HG03095 (cell line): ENCODE measurements around the gene GSDMA.
"Not testable (repeated sequence)": the region's sequence is repeated elsewhere in the genome, so short reads cannot be mapped to it uniquely, and the experiment has no call there.

Experiments used
- ATAC-seq: cut with Tn5 transposase; IDR thresholded peaks from one replicate; pipeline ENCODE4 v1.9.1; 2021; ENCODE audit warnings: moderate library complexity; ENCODE audit not compliant: unreplicated experiment

Gene GSDMA

DNA sequence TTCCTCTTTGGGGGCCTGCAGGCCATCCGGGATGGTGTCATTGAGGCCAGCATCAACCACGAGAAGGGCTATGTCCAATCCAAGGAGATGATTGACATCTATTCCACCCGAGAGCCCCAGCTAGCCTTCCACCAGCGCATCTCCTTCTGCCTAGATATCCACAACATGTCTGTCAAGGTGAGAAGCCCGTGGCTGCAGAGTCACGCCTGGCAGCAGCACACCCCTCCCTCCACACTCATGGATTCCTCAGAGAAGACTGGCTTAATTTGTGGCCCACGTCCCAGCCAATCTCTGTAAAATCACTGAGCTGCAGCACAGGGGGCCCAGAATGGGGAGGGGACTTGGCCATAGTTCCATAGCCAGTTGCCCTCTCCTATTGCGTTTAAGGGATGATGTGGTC lies 33.4 kb downstream of the GSDMA start:
- ATAC-seq = no peak

GRCh38 chr17:39996800-39997199 lies 34.0 kb downstream of the GSDMA start:
- no peak for ATAC-seq

DNA sequence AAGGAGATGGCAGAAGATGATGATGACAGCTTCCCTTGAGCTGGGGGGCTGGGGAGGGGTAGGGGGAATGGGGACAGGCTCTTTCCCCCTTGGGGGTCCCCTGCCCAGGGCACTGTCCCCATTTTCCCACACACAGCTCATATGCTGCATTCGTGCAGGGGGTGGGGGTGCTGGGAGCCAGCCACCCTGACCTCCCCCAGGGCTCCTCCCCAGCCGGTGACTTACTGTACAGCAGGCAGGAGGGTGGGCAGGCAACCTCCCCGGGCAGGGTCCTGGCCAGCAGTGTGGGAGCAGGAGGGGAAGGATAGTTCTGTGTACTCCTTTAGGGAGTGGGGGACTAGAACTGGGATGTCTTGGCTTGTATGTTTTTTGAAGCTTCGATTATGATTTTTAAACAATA lies 34.7 kb downstream of the GSDMA start:
- ATAC-seq = no peak

GRCh38 chr17:39999067-39999466 lies 36.3 kb downstream of the GSDMA start:
- ATAC-seq = no peak

- ATAC-seq = no peak
These were observed 37.4 kb downstream of the GSDMA start for GRCh38 chr17:40000161-40000560.

- ATAC-seq = not testable (repeated sequence)
These were observed 38.5 kb downstream of the GSDMA start for GRCh38 chr17:40001335-40001734.

DNA sequence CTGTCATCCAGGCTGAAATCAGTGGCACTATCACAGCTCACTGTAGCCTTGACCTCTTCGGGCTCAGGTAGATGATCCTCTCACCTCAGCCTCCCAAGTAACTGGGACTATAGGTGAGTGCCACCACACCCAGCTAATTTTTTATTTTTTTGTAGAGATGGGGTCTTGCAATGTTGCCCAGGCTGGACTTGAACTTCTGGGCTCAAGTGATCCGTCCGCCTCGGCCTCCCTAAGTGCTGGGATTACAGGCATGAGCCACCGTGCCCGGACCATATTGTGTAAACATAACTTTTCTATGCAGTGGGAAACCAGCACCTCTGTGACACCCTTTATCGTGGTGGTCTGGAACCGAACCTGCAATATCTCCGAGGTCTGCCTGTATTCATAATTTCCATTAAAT lies 41.3 kb downstream of the GSDMA start:
- no peak for ATAC-seq

DNA sequence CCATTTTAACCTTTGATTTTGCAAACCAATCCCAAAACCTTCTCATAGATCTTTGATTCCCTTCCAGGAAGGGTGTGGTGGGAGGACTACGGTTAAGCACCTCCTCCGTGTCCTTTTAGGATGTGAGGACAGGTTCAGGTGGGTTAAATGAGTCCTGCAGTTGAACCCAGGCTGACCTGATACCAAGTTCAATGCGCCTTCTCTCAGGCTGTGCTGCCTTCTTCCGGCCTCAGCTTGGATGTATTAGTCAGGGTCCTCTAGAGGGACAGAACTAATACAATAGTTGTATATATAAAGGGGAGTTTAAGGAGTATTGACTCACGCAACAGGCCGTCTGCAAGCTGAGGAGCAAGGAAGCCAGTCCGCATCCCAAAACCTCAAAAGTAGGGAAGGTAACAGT lies 41.9 kb downstream of the GSDMA start:
- ATAC-seq = no peak

DNA sequence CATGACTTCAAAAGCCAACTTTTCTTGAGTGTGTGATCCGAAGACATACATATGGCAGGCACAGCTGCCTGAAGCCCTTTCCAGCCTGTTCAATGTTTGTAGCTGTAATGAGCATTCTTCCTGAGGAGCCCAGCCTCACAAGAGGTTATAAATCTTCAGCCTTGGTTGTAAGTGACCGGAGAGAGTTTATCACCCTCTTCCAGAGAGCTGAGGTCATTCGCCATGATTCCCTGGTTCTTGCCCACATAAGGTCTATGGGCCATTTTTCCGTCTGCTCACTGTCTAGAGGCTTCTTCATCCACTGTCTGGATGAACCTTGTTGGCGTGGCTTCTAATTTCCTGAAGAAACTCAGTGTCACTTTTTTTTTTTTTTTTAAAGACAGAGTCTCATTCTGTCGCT lies 42.7 kb downstream of the GSDMA start:
- ATAC-seq = no peak

- ATAC-seq = not testable (repeated sequence)
These were observed 48.2 kb downstream of the GSDMA start for GRCh38 chr17:40010946-40011500.

DNA sequence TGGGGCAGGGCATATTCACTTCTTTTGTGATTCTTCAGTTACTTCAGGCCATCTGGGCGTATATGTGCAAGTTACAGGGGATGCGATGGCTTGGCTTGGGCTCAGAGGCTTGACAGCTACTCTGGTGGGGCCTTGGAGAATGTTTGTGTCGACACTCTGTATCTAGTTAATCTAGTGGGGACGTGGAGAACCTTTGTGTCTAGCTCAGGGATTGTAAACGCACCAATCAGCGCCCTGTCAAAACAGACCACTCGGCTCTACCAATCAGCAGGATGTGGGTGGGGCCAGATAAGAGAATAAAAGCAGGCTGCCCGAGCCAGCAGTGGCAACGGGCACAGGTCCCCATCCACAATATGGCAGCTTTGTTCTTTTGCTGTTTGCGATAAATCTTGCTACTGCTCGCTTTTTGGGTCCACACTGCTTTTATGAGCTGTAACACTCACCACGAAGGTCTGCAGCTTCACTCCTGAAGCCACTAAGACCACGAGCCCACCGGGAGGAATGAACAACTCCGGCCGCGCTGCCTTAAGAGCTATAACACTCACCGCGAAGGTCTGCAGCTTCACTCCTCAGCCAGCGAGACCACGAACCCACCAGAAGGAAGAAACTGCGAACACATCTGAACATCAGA lies 49.3 kb downstream of the GSDMA start:
- not testable (repeated sequence) for ATAC-seq

DNA sequence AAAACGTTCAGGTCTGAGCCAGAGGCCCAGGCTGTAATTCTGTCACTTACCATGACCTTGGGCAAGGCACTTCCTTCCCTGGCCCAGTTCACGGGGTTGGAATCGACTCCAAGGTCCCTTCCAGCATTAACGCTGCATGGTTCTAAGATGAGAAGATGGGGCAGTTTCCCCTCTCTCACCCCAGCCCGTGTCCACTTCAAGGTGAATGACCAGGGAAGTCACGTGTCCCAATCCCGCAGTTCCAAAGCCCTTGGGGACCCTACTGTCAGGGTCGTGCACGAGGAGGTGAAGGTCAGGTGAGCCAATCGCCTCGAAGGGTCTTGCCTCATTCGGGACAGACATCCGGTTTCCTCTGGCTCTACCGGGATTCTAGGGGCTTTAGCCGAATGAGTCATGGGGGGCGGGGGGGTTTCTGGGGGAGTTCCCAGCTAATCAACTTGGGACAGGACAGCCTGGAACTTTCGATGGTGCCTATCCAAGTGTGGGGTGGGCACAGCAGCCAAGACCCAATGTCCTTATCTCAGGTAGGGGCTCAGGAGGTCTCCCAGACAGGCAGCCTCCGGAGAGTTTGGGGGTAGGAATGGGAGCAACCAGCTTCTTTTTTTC lies 51.7 kb downstream of the GSDMA start:
- no peak for ATAC-seq

DNA sequence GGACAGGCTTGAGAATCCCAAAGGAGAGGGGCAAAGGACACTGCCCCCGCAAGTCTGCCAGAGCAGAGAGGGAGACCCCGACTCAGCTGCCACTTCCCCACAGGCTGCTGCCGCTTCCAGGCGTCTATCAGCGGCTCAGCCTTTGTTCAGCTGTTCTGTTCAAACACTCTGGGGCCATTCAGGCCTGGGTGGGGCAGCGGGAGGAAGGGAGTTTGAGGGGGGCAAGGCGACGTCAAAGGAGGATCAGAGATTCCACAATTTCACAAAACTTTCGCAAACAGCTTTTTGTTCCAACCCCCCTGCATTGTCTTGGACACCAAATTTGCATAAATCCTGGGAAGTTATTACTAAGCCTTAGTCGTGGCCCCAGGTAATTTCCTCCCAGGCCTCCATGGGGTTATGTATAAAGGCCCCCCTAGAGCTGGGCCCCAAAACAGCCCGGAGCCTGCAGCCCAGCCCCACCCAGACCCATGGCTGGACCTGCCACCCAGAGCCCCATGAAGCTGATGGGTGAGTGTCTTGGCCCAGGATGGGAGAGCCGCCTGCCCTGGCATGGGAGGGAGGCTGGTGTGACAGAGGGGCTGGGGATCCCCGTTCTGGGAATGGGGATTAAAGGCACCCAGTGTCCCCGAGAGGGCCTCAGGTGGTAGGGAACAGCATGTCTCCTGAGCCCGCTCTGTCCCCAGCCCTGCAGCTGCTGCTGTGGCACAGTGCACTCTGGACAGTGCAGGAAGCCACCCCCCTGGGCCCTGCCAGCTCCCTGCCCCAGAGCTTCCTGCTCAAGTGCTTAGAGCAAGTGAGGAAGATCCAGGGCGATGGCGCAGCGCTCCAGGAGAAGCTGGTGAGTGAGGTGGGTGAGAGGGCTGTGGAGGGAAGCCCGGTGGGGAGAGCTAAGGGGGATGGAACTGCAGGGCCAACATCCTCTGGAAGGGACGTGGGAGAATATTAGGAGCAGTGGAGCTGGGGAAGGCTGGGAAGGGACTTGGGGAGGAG lies 52.5 kb downstream of the GSDMA start, which contains the start of gene CSF3:
CSF3 (plus strand) TSS at position 436 of the 993 bp plus-strand sequence; CDS start at position 471, 35 bp downstream.
- no peak for ATAC-seq

DNA sequence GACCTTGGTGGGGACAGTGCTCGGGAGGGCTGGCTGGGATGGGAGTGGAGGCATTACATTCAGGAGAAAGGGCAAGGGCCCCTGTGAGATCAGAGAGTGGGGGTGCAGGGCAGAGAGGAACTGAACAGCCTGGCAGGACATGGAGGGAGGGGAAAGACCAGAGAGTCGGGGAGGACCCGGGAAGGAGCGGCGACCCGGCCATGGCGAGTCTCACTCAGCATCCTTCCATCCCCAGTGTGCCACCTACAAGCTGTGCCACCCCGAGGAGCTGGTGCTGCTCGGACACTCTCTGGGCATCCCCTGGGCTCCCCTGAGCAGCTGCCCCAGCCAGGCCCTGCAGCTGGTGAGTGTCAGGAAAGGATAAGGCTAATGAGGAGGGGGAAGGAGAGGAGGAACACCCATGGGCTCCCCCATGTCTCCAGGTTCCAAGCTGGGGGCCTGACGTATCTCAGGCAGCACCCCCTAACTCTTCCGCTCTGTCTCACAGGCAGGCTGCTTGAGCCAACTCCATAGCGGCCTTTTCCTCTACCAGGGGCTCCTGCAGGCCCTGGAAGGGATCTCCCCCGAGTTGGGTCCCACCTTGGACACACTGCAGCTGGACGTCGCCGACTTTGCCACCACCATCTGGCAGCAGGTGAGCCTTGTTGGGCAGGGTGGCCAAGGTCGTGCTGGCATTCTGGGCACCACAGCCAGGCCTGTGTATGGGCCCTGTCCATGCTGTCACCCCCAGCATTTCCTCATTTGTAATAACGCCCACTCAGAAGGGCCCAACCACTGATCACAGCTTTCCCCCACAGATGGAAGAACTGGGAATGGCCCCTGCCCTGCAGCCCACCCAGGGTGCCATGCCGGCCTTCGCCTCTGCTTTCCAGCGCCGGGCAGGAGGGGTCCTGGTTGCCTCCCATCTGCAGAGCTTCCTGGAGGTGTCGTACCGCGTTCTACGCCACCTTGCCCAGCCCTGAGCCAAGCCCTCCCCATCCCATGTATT lies 53.5 kb downstream of the GSDMA start:
- ATAC-seq = no peak

GRCh38 chr17:40017422-40018080 lies 54.7 kb downstream of the GSDMA start:
- ATAC-seq = no peak

GRCh38 chr17:40018211-40019121 lies 55.7 kb downstream of the GSDMA start:
- no peak for ATAC-seq

DNA sequence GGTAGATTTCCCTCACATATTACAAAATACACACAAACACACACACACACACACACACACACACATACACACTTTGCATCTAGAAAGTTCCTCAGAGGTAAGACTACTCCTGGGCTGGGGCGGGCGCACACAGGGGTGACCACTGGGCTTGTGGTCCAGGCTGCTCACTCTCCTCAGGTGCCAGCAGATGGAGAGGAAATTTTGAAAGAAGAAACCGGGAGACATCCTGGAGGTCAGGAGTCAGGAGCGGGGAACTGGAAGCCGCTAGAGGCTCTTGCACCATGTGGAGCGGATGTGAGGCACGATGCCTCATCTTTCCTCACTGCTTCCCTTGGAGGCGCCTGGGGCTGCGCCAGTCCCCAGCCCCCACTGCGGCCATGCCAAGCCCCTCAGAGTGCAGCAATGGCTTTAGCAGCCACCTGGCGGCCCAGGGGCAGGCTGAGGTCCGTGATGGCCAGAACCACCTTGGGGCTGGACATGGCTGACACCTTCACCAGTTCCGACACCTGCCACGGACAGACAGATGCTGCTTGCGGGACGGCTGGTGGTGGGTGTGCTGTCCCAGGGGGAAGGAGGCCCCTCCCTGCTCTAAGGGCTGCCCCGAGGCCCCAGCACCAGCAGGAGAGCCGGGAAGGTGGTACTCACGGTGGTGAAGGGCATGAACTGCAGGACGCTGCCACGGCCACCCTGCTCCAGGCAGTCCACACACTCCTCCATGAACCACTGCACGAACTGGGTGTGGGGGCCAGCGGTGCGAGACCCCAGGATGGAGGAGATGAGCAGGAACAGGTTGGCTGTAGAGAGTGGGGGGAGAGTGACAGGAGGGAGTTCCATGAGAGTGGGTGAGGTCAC lies 56.6 kb downstream of the GSDMA start:
- ATAC-seq = no peak

GRCh38 chr17:40020146-40020545 lies 57.3 kb downstream of the GSDMA start:
- ATAC-seq = no peak
